ENCODE results near the gene GMPR2.

DNA sequence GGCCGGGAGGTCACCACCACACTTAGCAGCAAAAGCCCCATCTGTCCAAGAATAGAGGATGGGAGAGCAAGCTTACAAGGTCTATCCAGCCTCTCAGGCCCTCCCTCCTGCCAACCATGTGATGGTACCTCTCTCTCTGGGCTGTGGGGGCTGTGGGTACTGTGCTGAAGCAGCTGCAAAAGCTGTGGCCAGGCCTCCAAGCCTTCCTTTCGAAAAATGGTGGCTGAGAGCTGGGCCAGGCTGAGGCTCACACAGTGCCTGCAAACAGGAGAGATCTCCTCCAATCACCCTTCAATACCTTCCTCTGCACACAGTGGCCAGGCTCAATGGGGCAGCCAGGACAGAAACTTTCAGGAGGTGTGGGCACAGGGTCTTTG lies 45.2 kb upstream of the GMPR2 start:
- TF ChIP-seq, protein P1, sequence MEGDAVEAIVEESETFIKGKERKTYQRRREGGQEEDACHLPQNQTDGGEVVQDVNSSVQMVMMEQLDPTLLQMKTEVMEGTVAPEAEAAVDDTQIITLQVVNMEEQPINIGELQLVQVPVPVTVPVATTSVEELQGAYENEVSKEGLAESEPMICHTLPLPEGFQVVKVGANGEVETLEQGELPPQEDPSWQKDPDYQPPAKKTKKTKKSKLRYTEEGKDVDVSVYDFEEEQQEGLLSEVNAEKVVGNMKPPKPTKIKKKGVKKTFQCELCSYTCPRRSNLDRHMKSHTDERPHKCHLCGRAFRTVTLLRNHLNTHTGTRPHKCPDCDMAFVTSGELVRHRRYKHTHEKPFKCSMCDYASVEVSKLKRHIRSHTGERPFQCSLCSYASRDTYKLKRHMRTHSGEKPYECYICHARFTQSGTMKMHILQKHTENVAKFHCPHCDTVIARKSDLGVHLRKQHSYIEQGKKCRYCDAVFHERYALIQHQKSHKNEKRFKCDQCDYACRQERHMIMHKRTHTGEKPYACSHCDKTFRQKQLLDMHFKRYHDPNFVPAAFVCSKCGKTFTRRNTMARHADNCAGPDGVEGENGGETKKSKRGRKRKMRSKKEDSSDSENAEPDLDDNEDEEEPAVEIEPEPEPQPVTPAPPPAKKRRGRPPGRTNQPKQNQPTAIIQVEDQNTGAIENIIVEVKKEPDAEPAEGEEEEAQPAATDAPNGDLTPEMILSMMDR (IDR thresholded peaks at IDR 0.05): no peak
- no peak for TF ChIP-seq EZH2 (IDR thresholded peaks at IDR 0.05)
- no peak for TF ChIP-seq EZH2phosphoT487 (IDR thresholded peaks at IDR 0.05)
